Dedifferentiated amniotic fluid mesenchymal stem cell (primary cell): ENCODE measurements around the gene LRRC36.
"Not testable (repeated sequence)": the region's sequence is repeated elsewhere in the genome, so short reads cannot be mapped to it uniquely, and the experiment has no call there.

ENCODE experiments used
- DNase-seq: peaks from one replicate; pipeline ENCODE4 v3.0.0-alpha.2; 2016; ENCODE audit errors: extremely low spot score

The LRRC36 gene

GRCh38 chr16:67342616-67343015, 16.0 kb downstream of the LRRC36 start:
- DNase-seq, result no peak

GRCh38 chr16:67345401-67345800, 18.8 kb downstream of the LRRC36 start:
- no peak for DNase-seq

GRCh38 chr16:67346341-67346740, 19.7 kb downstream of the LRRC36 start:
- DNase-seq, result no peak

GRCh38 chr16:67349172-67349571, 22.6 kb downstream of the LRRC36 start:
- no peak for DNase-seq

GRCh38 chr16:67350324-67350723, 23.7 kb downstream of the LRRC36 start:
- DNase-seq, result no peak

GRCh38 chr16:67352463-67352862, 25.8 kb downstream of the LRRC36 start:
- DNase-seq, result not testable (repeated sequence)

GRCh38 chr16:67356396-67356795, 29.8 kb downstream of the LRRC36 start:
- DNase-seq, result no peak

GRCh38 chr16:67357561-67357960, 30.9 kb downstream of the LRRC36 start:
- DNase-seq, result no peak

- DNase-seq, result not testable (repeated sequence)
Measured at GRCh38 chr16:67359540-67360269, 33.1 kb downstream of the LRRC36 start.

- no peak for DNase-seq
Measured at GRCh38 chr16:67361038-67361437, 34.4 kb downstream of the LRRC36 start.

GRCh38 chr16:67364600-67365235, 38.1 kb downstream of the LRRC36 start:
- no peak for DNase-seq

- DNase-seq, result no peak
Measured at GRCh38 chr16:67370661-67371060, 44.0 kb downstream of the LRRC36 start.

GRCh38 chr16:67372664-67373063, 46.0 kb downstream of the LRRC36 start:
- DNase-seq, result peak; percentile 18

- not testable (repeated sequence) for DNase-seq
Measured at GRCh38 chr16:67376012-67376411, 49.4 kb downstream of the LRRC36 start.

GRCh38 chr16:67378642-67379041, 52.0 kb downstream of the LRRC36 start:
- no peak for DNase-seq

GRCh38 chr16:67383284-67383683, 56.7 kb downstream of the LRRC36 start:
- DNase-seq, result no peak

- DNase-seq, result no peak
Measured at GRCh38 chr16:67384778-67385510, 58.3 kb downstream of the LRRC36 start.

GRCh38 chr16:67386861-67387455, 60.3 kb downstream of the LRRC36 start:
- no peak for DNase-seq

GRCh38 chr16:67387479-67388079, 61.0 kb downstream of the LRRC36 start:
- DNase-seq, result no peak

- no peak for DNase-seq
Measured at GRCh38 chr16:67388191-67388590, 61.6 kb downstream of the LRRC36 start.

GRCh38 chr16:67388591-67388990, 62.0 kb downstream of the LRRC36 start:
- DNase-seq, result no peak
